ENCODE data around the gene QPCT.
"Not testable (repeated sequence)": the region's sequence is repeated elsewhere in the genome, so short reads cannot be mapped to it uniquely, and the experiment has no call there.

QPCT gene

DNA sequence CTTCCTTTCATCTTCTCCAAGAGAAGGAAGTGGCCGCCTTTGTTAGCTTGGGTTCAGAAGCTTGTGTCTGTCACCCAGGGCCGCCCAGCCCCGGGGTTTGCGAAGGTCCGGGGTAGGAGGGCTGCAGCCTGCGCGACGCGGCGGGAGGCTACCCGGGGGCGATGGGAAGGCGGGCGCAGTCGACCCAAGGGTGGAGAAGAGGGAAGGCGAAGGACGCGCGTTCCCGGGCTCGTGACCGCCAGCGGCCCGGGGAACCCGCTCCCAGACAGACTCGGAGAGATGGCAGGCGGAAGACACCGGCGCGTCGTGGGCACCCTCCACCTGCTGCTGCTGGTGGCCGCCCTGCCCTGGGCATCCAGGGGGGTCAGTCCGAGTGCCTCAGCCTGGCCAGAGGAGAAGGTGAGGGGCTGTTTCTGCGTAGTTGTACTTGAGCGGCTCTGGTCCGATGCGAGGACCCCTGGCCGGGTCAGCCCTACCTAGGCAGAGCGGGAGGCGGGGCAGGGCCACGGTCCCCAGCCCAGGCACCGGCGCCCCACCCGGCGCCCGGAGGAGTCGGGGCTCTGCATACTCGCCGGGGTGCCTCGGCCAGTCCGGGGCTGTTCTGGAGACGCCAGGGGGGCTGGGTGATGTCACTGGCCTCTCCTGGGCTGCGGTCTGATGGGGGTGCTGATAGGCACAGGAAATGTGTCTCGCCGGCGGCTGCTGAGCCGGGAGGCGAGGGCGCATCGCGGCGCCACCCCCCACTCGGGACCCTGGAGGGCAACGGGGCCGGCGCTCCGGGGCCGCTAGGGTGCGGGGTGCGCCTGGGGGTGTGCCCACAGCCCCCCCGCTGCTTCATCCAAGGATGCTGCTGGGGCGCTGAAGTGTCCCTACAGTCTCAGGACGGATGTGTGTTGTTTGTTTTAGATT is at the start of gene QPCT:
QPCT (plus strand) TSS at position 178 of the 909 bp plus-strand sequence; CDS start at position 280, 102 bp downstream.
- peak; percentile 51 for DNase-seq

DNA sequence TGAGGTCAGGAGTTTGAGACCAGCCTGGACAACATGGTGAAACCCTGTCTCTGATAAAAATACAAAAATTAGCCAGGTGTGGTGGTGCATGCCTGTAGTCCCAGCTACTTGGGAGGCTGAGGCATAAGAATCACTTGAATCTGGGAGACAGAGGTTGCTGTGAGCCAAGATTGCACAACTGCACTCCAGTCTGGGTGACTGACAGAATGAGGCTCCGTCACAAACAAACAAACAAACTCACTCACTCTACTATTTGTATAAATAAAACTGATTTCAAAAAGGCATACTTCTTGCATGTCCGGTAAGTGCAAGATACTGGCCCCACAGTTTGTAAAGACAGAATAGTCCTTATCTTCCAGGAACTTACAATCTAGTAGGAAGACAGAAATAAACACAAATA is 49.6 kb upstream of the QPCT start:
- not testable (repeated sequence) for DNase-seq

DNA sequence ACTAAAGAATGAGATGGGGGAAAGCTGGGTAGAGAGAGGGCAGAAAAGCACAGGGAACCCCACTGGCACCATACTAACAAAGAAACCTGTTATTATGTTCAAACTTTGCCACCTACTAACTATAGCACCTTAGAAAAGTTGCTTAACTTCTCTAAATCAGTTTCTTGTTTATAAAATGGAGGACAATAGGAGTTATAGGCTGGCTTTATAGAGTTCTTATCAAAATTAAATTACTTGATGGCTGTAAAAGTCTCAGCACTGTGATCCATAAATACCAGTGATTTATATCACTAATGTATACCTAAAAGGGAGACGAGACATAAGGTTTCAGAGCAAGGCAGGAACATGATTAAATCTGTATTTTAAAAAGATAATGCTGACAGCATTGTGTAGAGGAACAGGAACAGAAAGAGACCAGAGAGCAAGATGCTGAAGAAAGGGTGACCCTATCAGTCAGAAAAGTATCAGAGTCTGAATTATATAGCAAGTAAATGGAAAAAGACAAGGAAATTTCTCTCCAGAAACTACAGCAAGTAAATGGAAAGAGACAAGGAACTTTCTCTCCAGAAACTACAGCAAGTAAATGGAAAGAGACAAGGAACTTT is 48.9 kb upstream of the QPCT start:
- no peak for DNase-seq

DNA sequence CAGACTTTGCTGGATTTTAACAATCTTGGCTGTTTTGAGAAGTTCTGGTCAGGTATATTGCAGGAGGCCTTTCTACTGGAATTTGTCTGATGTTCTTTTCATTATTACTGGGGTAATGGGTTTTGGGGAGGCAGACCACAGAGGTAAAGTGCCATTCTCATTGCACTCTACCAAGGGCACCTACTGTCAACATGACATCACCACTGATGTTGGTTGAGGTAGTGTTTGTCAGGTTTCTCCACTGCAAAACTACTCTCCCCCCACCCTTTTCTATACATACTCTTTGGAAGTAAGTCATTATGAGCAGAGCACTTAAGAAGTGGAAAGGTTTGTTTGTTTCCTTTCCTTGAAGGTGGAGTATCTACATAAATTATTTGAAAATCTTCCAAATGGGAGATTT is 46.8 kb upstream of the QPCT start:
- DNase-seq: no peak

DNA sequence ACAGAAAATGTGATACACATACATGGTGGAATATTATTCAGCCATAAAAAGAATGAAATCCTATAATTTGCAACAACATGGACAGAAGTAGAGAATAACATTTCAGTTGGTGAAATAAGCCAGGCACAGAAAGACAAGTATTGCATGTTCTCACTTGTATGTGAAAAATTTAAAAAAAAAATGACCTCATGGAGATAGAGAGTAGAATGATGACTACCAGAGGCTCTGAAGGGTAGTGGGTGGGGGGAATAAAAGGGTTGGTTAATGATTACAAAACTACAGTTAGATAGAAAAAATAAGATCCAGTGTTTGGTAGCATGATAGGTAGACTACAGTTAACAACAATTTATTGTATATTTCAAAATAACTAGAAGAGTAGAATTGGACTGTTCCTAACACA is 44.3 kb upstream of the QPCT start:
- DNase-seq: no peak

DNA sequence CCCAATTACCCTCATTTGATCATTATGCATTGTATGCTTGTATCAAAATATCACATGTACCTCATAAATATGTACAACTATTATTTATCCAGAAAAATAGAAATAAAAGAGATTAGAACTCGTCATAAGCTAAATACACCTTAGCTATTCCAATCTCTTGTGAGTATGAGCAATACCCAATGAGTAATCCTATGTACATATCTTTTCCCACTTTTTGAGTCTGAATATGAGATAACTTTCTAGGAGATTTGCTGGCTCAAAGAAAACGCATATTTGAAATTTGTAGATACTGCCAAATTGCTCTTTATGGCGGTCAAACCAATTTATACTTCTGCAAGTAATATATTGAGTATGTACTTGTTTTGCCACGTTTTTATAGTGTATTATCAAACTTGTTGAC is 43.9 kb upstream of the QPCT start:
- DNase-seq: no peak

DNA sequence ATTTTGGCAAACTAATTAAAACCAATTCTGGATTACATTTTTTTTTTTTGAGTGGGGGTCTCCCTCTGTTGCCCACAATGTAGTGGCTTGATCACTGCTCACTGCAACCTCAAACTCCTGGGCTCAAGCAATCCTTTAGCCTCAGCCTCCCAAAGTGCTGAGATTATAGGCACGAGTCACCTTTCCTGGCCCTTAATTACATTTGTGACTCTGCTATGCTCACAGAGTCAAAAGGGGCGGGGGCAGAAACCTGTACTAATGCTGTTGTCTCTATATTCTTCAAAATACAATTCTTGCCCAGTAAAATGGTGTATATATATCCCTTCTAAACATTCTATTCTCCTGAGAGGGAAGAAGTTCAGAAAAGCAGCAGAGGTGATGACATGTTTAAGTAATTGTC is 43.0 kb upstream of the QPCT start:
- DNase-seq: no peak

DNA sequence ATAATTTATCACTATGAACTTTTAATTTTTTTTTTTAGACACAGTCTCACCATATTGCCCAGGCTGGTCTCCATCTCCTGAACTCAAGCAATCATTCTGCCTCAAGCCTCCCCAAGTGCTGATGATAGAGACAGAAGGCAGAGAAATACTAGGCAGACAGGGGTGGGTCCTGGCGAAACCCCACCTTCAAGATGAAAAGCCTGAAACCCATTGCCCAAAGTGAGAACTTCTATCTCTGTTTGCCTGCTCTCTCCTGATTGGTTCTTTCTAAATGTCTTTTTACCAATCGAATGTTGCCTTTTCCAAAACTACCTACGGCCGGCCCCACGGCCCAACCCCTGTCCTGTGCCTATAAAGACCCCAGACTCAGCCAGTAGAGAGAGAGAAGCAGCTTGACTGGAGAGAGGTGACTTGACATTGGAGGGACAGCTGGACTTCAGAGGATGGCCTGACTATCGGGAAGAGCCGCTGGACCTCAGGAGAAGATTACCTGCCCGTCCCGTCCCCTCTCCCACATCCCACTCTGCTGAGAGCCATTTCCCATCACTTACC is 41.7 kb upstream of the QPCT start:
- DNase-seq: no peak

DNA sequence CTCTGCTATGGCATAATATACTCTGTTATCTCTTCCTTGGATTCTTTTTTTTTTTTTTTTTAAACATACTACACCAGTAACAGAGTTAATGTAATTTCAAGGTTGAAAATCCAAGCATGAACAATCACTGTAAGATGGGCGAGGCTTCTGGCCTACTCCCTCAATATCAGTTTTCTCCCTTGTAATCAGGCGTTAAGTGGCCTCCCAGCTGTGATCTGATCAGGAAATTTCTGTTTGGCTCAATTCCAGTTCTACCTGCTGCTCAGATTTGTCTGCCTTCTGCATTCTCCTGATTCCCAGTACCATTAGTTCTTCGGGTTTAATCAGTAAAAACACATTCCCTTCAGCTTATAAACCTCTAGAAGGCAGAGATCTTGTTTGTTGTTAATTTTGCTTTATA is 38.4 kb upstream of the QPCT start:
- no peak for DNase-seq

DNA sequence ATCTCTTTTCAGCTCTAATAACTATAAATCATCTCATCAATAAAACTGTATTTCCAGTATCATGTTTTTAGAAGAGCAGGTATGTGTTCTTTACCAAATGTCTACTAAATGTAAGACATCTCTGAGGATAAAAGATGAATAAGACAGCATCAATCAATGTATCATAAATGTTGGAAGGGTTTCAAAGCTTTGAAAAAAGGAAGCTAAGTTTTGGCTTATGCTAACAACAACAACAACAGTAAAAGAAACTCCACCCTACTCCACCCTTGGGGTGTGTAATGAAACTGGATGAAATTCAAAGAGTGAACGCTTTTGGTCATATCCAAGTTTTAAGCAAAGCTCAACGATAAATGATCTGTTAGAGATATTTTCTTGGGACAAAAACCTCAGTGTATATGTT is 36.9 kb upstream of the QPCT start:
- DNase-seq: no peak

DNA sequence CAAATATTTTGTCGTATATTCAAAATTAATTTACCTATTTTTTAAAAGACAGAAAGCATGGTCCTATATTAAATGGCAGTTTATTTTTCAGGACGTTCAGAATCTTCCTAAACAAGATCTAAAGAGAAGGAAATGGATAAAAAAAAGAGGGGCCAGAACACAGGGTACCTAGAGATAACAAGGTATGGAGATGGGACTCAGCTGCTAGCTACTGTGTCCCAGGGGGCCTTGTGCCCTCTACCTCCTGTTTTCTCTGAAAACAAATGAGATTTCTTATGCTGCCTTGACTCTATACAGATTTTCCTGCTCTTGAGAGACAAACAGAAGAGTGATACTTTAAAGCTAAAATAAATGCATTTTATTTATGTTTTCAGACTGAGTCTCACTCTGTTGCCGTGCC is 29.1 kb upstream of the QPCT start:
- no peak for DNase-seq

DNA sequence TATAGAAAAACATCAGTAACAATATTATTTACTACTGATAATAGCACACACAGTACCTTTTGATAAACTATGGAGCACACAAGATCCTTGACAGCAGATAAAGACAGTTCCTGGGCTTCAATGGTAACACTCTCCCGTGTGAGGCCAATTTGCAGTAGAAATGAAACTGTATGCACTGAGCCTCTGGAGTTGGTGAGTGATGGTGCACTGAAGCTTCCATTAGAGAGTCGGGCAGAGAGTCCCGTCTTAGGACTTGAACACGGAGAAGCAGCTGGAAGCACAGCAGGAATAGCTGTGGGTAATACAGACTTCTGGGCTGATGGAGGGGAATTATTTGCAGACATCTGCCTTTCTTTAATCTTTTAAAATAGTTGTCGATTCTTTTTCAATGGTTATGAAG is 28.2 kb upstream of the QPCT start:
- no peak for DNase-seq

DNA sequence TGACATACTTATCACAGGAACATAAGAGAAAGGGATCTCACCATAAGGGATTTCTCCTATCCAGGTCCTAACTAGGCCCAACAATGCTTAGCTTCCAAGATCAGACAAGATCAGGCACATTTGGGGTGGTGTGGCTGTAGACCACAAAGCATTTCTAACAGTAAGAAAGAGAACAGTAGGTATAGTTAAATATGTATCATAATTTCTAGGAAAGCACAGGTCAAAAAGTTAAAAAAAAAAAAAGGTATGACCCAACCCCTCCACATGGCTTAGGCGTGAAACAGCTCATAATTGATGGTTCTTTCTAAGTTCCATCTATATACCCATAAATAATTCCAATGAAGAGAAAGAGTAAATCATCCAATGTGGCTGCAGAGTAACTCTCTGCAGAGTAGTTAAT is 26.7 kb upstream of the QPCT start:
- no peak for DNase-seq

DNA sequence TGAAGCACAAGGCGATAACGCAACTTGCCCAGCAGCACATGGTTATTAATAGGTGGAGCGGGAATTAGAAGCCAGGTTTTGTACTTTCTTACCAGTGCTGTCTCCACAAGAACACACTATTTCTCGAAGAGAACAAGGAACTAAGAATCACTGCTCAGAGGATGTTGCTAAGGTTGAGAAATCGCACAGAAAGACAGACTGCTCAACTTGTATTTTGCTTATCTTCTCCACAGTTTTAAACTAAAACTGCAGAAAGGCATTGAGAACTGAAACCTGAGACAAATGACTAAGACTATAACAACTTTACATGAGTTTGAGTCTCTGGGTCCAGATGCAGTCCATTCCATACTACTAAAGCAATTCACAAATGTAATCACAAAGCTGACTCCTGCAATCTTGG is 26.0 kb upstream of the QPCT start:
- DNase-seq: no peak

DNA sequence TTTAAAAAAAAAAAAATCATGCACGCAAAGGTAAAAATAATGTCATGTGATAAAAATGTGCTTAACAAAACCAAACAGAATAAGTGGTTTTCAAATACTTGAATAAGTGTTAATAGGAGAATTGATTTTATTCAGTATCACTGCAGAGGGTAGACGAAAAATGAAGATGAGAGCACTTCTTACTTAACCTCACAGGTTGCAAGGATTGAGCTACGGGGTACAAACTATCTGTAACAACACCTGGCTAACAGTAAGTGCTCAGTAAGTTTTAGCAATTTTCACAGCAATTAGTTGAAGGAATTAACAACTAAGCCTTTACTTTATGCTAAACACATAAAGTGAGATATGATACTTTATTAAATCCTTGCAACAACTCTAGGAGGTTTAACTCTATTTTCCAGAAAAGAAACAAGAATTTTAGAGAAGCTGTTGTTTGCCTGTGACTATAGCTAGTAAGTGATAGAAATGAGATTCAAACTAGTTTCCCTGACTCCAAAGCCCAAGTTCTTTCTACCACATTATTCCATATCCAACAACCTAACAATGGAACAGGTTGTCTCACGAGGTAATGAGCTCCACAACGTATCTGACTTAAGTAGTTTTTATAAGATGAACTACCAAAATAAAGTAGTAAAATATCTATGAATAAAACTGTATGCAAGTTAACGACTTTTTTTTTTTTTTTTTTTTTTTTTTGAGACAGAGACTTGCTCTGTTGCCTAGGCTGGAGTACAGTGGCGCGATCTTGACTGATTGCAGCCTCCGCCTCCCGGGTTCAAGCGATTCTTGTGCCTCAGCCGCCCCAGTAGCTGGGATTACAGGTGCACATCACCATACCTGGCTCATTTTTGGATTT is 24.4 kb upstream of the QPCT start:
- no peak for DNase-seq

DNA sequence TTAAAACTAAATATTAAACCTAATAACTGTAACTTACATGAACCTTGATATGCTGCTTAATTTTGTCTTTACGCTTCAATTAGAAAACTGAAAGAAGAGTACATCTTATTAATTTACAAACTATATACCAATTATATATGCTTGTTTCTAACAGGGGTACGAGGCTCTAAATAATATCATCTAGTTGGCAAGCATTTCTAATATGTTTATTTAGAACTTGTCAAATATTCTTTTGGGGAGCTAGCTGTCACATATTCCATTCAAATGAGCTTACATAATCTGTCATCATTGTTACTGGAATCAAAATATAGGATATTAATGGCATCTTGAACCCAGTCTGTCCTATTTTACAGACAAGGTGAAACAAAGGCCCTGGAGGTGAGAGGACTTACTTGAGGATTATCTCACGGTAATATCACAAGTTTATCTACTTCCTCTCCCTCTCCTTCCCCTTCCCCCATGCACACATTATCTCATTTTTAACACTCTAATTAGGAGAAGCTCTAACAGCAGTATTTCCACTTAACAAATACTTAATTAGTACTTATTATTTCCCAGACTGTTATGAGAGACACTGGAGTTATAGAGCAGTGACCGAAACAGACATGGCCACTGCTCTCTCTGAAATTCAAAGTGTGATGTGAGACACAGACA is 23.3 kb upstream of the QPCT start:
- DNase-seq: no peak

DNA sequence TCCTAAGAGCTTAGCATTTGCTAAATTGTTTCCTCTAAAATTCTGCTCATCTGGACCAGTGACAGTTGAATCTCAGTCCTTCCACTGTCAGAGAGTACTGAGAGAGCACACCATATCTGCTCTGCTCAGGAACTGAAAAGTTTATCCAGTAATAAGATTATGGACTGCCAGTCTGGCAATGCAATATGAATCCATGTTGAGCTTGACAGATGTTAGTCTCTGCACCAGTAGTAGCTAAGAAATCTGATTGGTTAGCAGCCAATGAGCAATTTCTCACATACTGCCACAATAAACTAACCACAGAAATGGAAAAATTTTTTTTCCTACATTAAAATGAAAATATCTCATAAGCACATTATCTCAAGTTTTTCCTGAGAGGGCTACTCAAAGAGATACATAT is 22.1 kb upstream of the QPCT start:
- DNase-seq: no peak

DNA sequence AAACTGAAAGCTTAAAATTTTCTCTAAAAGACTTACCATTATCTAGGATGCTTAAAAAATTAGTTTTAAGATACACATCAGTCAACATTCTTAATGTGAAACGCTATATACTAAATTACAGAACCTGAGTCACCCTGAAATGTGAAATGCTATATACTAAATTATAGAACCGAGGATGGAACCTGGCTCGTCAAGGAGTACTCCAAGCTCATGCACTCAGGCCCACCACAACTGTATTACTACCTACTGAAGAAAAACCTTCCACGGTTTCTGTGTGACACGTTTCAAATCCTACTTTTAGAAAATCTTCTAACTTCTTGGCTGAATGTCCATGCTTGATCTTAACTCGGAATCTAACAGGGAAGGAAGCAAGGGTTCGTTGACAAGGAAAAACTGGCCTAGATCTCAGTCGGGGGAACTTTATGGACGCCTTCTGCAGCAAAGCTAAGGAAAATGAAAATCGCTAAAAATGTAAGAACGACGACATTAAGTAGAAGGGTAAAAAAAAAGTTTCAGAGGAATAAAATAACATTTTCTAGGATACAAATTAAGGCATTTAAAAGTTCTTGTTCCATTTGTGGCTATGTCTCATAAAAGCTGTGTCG is 21.2 kb upstream of the QPCT start:
- no peak for DNase-seq

DNA sequence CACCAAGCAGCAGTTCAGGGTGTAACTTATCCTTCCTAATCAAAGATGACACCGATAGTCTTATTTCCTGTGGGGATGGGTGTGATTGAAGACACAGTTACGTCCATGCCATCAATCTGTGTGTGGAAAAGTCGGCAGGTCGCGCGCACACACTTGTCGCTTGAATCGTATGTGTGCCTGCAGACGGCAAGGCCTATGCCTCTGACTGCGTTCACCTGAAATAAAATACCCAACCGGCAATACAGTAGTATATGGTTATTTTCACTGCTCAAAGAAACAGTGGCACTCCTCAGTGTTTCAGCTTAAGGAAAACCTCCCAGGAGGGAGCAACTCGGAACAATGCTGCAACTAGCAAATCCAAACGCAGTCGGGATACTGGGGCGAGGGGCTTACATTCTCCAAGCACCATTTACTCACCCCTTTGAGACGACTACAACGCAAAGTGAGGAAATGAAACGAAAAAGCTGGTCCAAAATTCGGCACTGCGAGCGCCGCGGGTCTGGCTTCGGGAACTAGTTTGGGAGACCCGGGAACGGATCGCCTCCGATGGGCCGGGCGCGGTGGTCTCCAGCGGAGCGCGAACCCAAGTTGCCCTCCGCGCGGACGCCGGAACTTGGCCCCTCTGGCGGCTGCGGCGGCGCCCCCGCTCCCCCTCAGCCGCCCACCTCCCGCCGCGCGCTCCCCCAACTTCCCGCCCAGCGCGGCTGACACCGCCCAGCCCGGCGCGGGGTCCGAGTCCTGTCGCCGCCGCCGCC is 20.5 kb upstream of the QPCT start:
- no peak for DNase-seq

DNA sequence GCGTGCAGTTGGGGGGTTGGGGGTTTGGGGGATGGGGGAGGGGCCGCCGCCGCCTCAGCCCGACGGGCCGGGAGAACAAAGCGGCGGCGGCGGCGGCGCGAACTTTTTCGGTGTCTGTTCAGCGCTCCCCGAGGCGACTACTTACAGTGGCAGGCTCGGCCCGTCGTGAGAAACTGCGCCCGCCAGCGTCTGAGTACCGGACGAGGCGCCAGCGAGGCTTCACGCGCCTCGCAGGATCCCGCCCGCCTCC is 20.0 kb upstream of the QPCT start:
- DNase-seq: no peak

DNA sequence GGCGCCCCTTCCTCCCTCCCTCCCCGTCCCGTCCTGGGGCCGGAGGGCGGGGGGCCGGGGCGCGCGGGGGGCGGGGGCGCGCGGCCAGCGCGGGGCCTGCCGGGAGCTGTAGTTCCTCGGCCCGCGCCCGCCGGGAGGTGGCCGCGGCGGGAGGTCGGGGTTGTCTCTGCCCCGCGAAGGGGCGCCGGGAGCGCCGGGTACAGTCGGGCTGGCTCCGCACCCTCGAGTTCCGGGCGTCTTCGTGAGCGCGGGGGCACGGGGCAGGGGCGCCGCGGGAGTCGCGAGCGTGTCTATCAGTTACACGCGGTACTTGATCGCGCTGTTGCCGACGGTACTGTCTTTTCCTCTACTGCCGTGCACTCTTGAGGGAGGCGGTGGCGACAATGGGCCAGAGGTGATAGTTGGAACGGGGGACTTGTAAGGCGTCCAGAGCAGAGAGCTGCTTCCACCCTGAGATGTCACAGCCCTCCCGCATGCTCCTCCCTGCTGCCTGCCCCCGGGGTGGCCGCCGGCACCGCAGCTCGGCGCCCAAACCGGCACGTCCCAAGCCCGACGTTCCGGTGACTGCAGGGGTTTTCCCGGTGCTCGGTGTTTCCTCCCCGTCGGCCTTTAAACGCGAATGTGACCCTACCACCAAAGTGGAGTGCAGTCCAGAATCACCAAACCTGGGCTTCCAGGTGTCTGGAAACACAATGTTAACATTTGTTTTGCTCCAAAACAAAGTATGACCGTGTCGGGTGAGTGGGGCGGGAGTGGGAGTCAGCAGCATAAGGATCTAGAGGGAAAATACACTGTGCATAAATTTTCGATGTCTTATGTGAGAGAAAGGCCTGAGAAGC is 19.4 kb upstream of the QPCT start, which contains the start of gene PRKD3:
PRKD3 (minus strand) TSS at position 48 of the 839 bp plus-strand sequence. CDS start 8,309 bp downstream, outside the sequence.
- DNase-seq: peak; percentile 51

Measured in activated T-cell treated with anti-CD3 and anti-CD28 coated beads for 4 hours (primary cell).